T-helper 2 cell treated with Interferon-gamma antibody and Interleukin-4, amounts not matched to agents 5 μg/mL and 100 μg/mL, for 36 hours (primary cell): ENCODE measurements around the gene RERE.

ENCODE experiments used
- DNase-seq: peaks from one replicate; pipeline ENCODE4 v3.0.0; 2021; ENCODE audit warnings: low spot score
- H3K27ac Mint-ChIP-seq: one replicate; pipeline ENCODE4 v1.8.0; 2021; ENCODE audit warnings: mild to moderate bottlenecking, mixed read lengths
- H3K27me3 Mint-ChIP-seq: one replicate; pipeline ENCODE4 v1.8.0; 2021; ENCODE audit warnings: low read depth, mixed read lengths
- H3K36me3 Mint-ChIP-seq: one replicate; pipeline ENCODE4 v1.8.0; 2021; ENCODE audit warnings: low read depth, mixed read lengths
- H3K4me1 Mint-ChIP-seq: one replicate; pipeline ENCODE4 v1.8.0; 2021; ENCODE audit warnings: low read depth, mixed read lengths
- H3K4me3 Mint-ChIP-seq: one replicate; pipeline ENCODE4 v1.8.0; 2022; ENCODE audit warnings: mild to moderate bottlenecking, moderate library complexity, mixed read lengths
- H3K9me3 Mint-ChIP-seq: one replicate; pipeline ENCODE4 v1.8.0; 2021; ENCODE audit warnings: mixed read lengths

The RERE gene

GRCh38 chr1:8376358-8376840 lies 441.0 kb downstream of the RERE start:
- no peak for DNase-seq
- Mint-ChIP-seq H3K4me1 (peaks cover 22% of the 10 kb centered on the region), H3K4me3 (no peak overlapping the region), H3K9me3 (no peaks in the 10 kb centered on the region), H3K27me3 (no peaks in the 10 kb centered on the region), H3K27ac (no peak overlapping the region), H3K36me3 (peaks cover 10% of the 10 kb centered on the region)

GRCh38 chr1:8374812-8375211 lies 442.6 kb downstream of the RERE start:
- peak overlapping the region; percentile 75 for H3K27ac Mint-ChIP-seq
- H3K27me3 Mint-ChIP-seq = no peaks in the 10 kb centered on the region
- H3K4me3 Mint-ChIP-seq = no peak overlapping the region
- peaks cover 7% of the 10 kb centered on the region for H3K36me3 Mint-ChIP-seq
- DNase-seq = no peak
- peaks cover 17% of the 10 kb centered on the region for H3K4me1 Mint-ChIP-seq
- H3K9me3 Mint-ChIP-seq = no peaks in the 10 kb centered on the region

DNA sequence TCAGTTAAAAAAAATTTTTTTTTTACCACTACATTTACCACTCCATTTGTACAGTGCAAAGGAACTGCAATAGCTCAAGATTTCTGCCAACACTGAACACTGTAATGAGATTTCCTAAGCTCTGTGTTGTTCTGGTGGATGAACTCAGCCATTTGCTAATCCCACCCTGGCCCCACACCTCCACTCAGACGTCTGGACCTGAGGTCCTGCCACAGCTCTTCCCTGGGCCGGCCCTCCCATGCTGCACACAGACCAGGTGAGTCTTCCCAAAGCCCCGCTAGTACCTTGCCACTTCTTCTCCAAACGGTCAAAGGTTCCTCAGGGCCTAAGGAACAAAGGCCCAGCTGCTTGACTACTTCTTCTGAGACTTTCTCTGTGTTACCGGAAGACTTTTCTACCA lies 443.1 kb downstream of the RERE start:
- Mint-ChIP-seq H3K36me3 (peaks cover 7% of the 10 kb centered on the region), H3K4me3 (no peak overlapping the region), H3K27ac (no peak overlapping the region), H3K9me3 (no peaks in the 10 kb centered on the region), H3K4me1 (peaks cover 17% of the 10 kb centered on the region), H3K27me3 (no peaks in the 10 kb centered on the region)
- no peak for DNase-seq

- no peaks in the 10 kb centered on the region for H3K9me3 Mint-ChIP-seq
- H3K4me3 Mint-ChIP-seq = no peak overlapping the region
- no peaks in the 10 kb centered on the region for H3K27me3 Mint-ChIP-seq
- DNase-seq = no peak
- H3K27ac Mint-ChIP-seq = no peak overlapping the region
- peaks cover 16% of the 10 kb centered on the region for H3K4me1 Mint-ChIP-seq
- peaks cover 5% of the 10 kb centered on the region for H3K36me3 Mint-ChIP-seq
Measured at GRCh38 chr1:8373581-8374241, 443.7 kb downstream of the RERE start.

DNA sequence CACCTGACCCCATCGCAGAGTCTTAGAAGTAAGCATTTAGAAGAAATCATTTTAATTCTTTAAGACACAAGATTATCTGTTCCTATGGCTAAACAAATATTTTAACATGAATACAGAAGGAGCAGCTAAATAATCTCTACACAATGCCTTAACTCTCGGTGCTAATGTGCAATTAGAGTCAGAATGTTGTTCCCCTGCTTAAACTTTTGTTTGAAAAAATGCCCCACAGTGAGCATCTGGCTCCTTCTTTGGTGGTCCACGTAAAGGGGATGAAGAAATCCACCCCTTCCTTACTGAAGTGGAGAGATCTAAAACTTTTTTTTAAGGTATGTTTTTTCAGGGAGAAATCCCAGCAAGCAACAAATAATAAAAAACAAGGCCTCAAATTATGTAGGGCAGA lies 444.3 kb downstream of the RERE start:
- H3K4me1 Mint-ChIP-seq = peaks cover 11% of the 10 kb centered on the region
- no peak for DNase-seq

GRCh38 chr1:8371372-8371991 lies 446.0 kb downstream of the RERE start:
- H3K4me3 Mint-ChIP-seq = no peak overlapping the region
- H3K27ac Mint-ChIP-seq = no peak overlapping the region
- no peak for DNase-seq
- H3K36me3 Mint-ChIP-seq = peaks cover 5% of the 10 kb centered on the region
- H3K27me3 Mint-ChIP-seq = no peaks in the 10 kb centered on the region
- H3K9me3 Mint-ChIP-seq = no peaks in the 10 kb centered on the region
- peaks cover 16% of the 10 kb centered on the region for H3K4me1 Mint-ChIP-seq

More for the DNA sequence above, 444.3 kb downstream of the RERE start:
- H3K4me3 Mint-ChIP-seq = no peak overlapping the region
- no peaks in the 10 kb centered on the region for H3K9me3 Mint-ChIP-seq
- no peak overlapping the region for H3K27ac Mint-ChIP-seq
- peaks cover 5% of the 10 kb centered on the region for H3K36me3 Mint-ChIP-seq
- no peaks in the 10 kb centered on the region for H3K27me3 Mint-ChIP-seq

GRCh38 chr1:8370905-8371315 lies 446.5 kb downstream of the RERE start:
- peaks cover 5% of the 10 kb centered on the region for H3K36me3 Mint-ChIP-seq
- no peak overlapping the region for H3K4me3 Mint-ChIP-seq
- peaks cover 12% of the 10 kb centered on the region for H3K4me1 Mint-ChIP-seq
- H3K27ac Mint-ChIP-seq = peak overlapping the region; percentile 23
- no peaks in the 10 kb centered on the region for H3K27me3 Mint-ChIP-seq
- no peak for DNase-seq
- no peaks in the 10 kb centered on the region for H3K9me3 Mint-ChIP-seq

- Mint-ChIP-seq H3K27ac (no peak overlapping the region), H3K4me1 (peaks cover 10% of the 10 kb centered on the region), H3K27me3 (no peaks in the 10 kb centered on the region), H3K4me3 (no peak overlapping the region), H3K9me3 (no peaks in the 10 kb centered on the region), H3K36me3 (peaks cover 6% of the 10 kb centered on the region)
- DNase-seq = no peak
Measured at GRCh38 chr1:8370046-8370881, 447.2 kb downstream of the RERE start.

GRCh38 chr1:8368956-8369639 lies 448.3 kb downstream of the RERE start:
- Mint-ChIP-seq H3K27me3 (no peaks in the 10 kb centered on the region), H3K27ac (no peak overlapping the region), H3K4me1 (peaks cover 7% of the 10 kb centered on the region), H3K9me3 (no peaks in the 10 kb centered on the region), H3K36me3 (peaks cover 7% of the 10 kb centered on the region), H3K4me3 (no peak overlapping the region)
- no peak for DNase-seq

GRCh38 chr1:8367571-8368194 lies 449.8 kb downstream of the RERE start:
- no peak for DNase-seq
- Mint-ChIP-seq H3K4me3 (no peak overlapping the region), H3K36me3 (peaks cover 7% of the 10 kb centered on the region), H3K4me1 (peaks cover 7% of the 10 kb centered on the region), H3K27me3 (no peaks in the 10 kb centered on the region), H3K9me3 (no peaks in the 10 kb centered on the region), H3K27ac (no peak overlapping the region)

- no peaks in the 10 kb centered on the region for H3K27me3 Mint-ChIP-seq
- H3K9me3 Mint-ChIP-seq = no peaks in the 10 kb centered on the region
- no peak for DNase-seq
- H3K4me1 Mint-ChIP-seq = peaks cover 7% of the 10 kb centered on the region
- H3K36me3 Mint-ChIP-seq = peaks cover 14% of the 10 kb centered on the region
- no peak overlapping the region for H3K27ac Mint-ChIP-seq
- H3K4me3 Mint-ChIP-seq = no peak overlapping the region
Measured at GRCh38 chr1:8365661-8366362, 451.6 kb downstream of the RERE start.

- H3K27ac Mint-ChIP-seq = no peak overlapping the region
- no peak overlapping the region for H3K4me3 Mint-ChIP-seq
- no peak for DNase-seq
- H3K27me3 Mint-ChIP-seq = no peaks in the 10 kb centered on the region
- H3K9me3 Mint-ChIP-seq = no peaks in the 10 kb centered on the region
- peaks cover 7% of the 10 kb centered on the region for H3K4me1 Mint-ChIP-seq
- H3K36me3 Mint-ChIP-seq = peaks cover 14% of the 10 kb centered on the region
Measured at GRCh38 chr1:8364528-8365442, 452.7 kb downstream of the RERE start.
